Activated CD8-positive, alpha-beta memory T cell treated with anti-CD3 and anti-CD28 coated beads for 24 hours (primary cell): ENCODE measurements around the gene TRIM49D2.
"Not testable (repeated sequence)": the region's sequence is repeated elsewhere in the genome, so short reads cannot be mapped to it uniquely, and the experiment has no call there.

Experiments
- DNase-seq: peaks from one replicate; pipeline ENCODE4 v3.0.0-alpha.2; 2020

TRIM49D2 gene

GRCh38 chr11:89923764-89924163, at the start of gene TRIM49D2:
Gene TRIM49D2, plus strand, starts transcription at chr11:89924064. Its CDS starts 2,698 bp downstream, at chr11:89926762.
- DNase-seq = not testable (repeated sequence)

GRCh38 chr11:89877511-89877910, 46.4 kb upstream of the TRIM49D2 start:
- not testable (repeated sequence) for DNase-seq

- DNase-seq = not testable (repeated sequence)
These were observed 30.6 kb upstream of the TRIM49D2 start for GRCh38 chr11:89893245-89893644.

- not testable (repeated sequence) for DNase-seq
These were observed 23.1 kb upstream of the TRIM49D2 start for GRCh38 chr11:89900809-89901208.

GRCh38 chr11:89922195-89922660, 1.6 kb upstream of the TRIM49D2 start, which contains the start of gene TRIM49D1:
Gene TRIM49D1, minus strand, starts transcription at chr11:89922245. Its CDS starts 4,535 bp downstream, at chr11:89917710.
- no peak for DNase-seq

GRCh38 chr11:89960833-89961232, 37.0 kb downstream of the TRIM49D2 start:
- not testable (repeated sequence) for DNase-seq

GRCh38 chr11:89965737-89966136, 41.9 kb downstream of the TRIM49D2 start, which contains the start of gene TRIM64:
Gene TRIM64, plus strand, starts transcription at chr11:89966037. Its CDS starts 2,467 bp downstream, at chr11:89968504.
- not testable (repeated sequence) for DNase-seq
